GM10847 (cell line): Measurements from ENCODE around the gene AGO3.

Experiments used
- POLR2A ChIP-seq: IDR thresholded peaks from 2 replicates; pipeline ENCODE4 v1.6.1; 2011; ENCODE audit not compliant: insufficient read length; ENCODE audit errors: extremely low read depth

The AGO3 gene

GRCh38 chr1:36094621-36095061 lies 163.7 kb downstream of the AGO3 start:
- TF ChIP-seq POLR2A, result no peak

- TF ChIP-seq POLR2A, result no peak
Observed at GRCh38 chr1:36095760-36096405, 165.0 kb downstream of the AGO3 start.

- TF ChIP-seq POLR2A, result no peak
Observed at GRCh38 chr1:36096500-36097432, 165.9 kb downstream of the AGO3 start.

DNA sequence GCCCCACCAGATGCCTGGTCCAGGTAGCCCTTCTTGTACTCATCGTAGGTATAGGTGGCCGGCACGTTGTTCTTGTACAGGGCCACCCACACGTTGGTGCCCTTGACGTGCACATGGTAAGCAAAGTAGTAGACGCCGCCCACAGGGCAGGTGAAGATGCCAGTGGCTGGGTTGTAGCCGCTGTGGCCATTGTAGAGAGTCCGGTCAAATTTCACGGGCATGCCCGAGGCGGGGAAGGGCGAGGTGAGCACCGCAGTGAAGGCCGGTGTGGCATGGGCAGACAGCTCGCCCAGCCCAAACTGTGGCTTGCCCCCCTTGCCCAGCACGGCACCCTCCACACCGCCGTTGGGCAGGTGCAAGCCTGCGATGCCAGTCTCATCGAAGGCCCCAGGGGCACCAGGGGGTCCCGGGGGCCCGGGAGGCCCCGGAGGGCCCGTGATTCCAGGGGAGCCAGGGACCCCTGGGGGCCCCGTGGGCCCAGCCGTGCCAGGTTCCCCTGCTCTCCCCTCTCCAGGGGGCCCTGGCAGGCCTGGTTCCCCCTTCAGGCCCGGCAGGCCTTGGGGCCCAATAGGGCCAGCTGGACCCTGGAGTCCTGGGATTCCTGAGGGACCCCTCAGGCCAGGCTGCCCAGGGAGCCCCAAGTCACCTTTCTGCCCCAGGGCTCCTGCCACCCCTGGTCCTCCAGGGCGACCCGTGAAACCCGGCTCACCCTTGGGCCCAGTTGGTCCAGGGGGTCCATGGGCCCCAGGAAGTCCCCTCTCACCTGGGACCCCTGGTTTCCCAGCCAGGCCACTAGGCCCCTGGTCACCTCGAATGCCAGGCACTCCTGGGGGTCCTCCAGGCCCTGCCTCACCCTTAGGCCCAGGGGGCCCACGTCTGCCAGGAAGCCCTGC lies 167.0 kb downstream of the AGO3 start:
- TF ChIP-seq POLR2A, result no peak

- no peak for TF ChIP-seq POLR2A
Observed at GRCh38 chr1:36098650-36099365, 167.9 kb downstream of the AGO3 start.

DNA sequence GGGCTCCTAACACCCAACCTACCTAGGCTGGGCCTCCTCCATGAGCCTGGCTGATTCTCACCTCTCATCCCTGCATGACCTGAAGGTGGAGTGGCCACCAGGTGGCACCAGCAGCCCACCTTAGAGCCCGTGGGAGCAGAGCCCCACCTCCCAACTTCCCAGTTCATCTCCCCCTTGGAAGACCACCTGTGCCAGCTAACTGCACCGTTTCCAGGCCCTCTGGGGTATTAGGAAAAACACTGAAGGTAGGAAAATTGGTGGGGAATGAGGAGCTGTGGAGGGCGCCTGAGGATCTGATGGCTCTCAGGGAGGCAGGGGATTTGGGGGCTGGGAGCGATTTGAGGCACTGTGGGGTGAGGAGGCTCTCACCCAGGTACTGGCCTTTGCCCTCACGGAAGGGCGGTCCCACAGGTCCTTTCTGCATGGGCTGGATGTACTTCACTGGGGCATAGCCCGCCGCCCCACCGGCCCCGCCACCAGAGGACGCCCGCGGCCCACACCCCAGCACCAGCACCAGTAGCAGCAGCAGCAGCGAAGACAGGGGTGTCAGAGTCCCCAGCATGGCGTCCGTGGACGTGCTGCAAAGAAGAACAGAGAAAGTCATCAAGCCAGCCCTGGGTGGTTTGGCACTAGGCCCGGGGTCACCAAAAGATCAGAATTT lies 168.9 kb downstream of the AGO3 start:
- no peak for TF ChIP-seq POLR2A

- TF ChIP-seq POLR2A, result no peak
Observed at GRCh38 chr1:36100376-36100775, 169.5 kb downstream of the AGO3 start.

DNA sequence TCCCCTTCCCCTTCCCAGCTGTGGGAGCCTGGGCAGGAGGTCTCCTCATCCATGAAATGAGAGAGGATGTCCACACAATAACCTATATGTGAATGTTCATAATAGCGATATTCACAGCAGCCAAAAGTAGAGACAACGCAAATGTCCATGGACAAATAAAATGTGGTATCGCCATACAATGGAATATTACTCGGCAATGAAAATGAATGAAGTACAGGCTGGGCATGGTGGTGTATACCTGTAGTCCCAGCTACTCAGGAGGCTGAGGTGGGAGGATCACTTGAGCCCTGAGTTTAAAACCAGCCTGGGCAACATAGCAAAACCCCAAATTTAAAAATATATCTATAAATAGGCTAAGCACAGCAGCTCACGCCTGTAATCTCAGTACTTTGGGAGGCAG lies 170.6 kb downstream of the AGO3 start:
- no peak for TF ChIP-seq POLR2A

DNA sequence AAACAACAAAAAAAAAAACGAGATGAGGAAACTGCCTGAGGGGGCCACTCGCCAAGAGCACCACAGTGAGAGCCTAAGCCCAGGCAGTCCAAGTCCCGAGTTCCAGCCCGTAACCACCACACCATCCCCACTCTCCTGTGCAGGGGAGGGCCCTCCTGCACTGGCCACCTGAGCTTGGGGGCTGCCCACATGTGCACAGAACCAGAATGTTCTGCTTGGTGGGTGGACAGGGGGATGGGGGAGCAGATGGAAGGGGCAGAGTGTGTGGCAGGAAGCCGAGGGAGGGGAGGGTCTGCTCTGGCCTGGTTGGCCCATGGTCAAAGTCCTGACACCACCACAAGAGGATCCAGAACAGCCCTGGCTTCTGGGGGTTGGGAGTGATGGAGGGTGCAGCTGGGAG lies 175.4 kb downstream of the AGO3 start:
- no peak for TF ChIP-seq POLR2A

GRCh38 chr1:36107394-36107793 lies 176.5 kb downstream of the AGO3 start:
- no peak for TF ChIP-seq POLR2A

- no peak for TF ChIP-seq POLR2A
Observed at GRCh38 chr1:36108314-36108713, 177.4 kb downstream of the AGO3 start.

GRCh38 chr1:36109041-36109679 lies 178.3 kb downstream of the AGO3 start:
- no peak for TF ChIP-seq POLR2A

- no peak for TF ChIP-seq POLR2A
Observed at GRCh38 chr1:36111151-36111550, 180.2 kb downstream of the AGO3 start.

DNA sequence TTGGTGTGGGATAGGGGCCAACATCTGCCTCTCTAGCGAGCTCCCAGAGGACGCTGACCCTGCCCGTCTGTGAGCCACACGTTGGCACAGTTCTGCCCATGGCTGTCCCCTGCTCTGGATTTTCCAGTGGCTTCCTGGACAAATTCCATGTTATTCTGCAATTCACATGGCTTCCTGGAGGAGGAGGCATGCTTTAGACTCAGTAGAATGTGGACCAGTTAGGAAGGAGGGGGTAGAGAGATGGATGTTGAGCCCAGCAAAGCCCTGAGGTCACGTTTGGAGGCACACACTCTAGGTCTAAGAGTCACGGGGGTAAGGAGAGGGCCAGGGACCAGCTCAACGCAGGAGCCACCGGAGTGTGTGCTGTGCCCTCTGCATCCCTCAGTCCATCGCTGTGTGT lies 181.9 kb downstream of the AGO3 start:
- TF ChIP-seq POLR2A, result no peak
